Body of pancreas (tissue), 4 donors: ENCODE results near the gene LRP1-AS.

Experiments used
- POLR2A ChIP-seq, 3 donors: fragments of 450-650 bp; IDR thresholded peaks; one replicate each; pipeline ENCODE4 v1.6.1; 2016; ENCODE audit warnings: antibody characterized with exemption in 3 of 3, mild to moderate bottlenecking in 2 of 3
- TF ChIP-seq, protein P1 (sequence below), 7 experiments: fragments of 450-650 bp in 4 of 7; fragments of 200-600 bp in 3 of 7; sonication (generic) in 3 of 7; IDR thresholded peaks; one replicate each; pipeline ENCODE4 v1.5.1; 2016 to 2019; ENCODE audit warnings: antibody characterized with exemption in 7 of 7

DNA sequence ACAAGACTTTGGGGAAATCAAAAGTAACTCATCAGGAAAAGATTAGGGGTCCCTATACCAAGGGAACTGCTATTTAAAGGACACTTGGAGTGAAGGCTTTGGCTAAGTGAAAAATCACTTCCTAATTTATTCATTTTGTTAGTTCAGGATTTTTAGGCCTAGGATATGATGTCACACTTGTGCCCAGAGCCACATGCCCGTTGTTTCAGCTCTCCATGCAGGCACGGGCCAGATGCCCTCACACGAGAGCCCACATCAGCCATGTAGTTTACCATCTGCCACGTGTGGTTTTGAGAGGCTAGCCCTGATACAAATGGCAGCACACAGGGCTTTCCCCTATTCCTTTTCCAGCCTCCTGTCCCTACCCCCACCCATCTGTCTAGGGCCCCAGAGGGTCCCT is 11.9 kb upstream of the LRP1-AS start:
- TF ChIP-seq, protein P1, sequence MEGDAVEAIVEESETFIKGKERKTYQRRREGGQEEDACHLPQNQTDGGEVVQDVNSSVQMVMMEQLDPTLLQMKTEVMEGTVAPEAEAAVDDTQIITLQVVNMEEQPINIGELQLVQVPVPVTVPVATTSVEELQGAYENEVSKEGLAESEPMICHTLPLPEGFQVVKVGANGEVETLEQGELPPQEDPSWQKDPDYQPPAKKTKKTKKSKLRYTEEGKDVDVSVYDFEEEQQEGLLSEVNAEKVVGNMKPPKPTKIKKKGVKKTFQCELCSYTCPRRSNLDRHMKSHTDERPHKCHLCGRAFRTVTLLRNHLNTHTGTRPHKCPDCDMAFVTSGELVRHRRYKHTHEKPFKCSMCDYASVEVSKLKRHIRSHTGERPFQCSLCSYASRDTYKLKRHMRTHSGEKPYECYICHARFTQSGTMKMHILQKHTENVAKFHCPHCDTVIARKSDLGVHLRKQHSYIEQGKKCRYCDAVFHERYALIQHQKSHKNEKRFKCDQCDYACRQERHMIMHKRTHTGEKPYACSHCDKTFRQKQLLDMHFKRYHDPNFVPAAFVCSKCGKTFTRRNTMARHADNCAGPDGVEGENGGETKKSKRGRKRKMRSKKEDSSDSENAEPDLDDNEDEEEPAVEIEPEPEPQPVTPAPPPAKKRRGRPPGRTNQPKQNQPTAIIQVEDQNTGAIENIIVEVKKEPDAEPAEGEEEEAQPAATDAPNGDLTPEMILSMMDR (IDR thresholded peaks at IDR 0.05): no peak
- TF ChIP-seq POLR2A (IDR thresholded peaks at IDR 0.05): no peak
